ENCODE results near the gene TRIM67. TPM values are rescaled to one million over a fixed set of nuclear protein-coding genes. Genes with fewer than 3 reads are reported as not detected.
A peak's percentile ranks its signal among the peaks of the same experiment; 100 is the strongest.

The TRIM67 gene
- total RNA-seq, 1 experiment from 2014 or later = not detected

DNA sequence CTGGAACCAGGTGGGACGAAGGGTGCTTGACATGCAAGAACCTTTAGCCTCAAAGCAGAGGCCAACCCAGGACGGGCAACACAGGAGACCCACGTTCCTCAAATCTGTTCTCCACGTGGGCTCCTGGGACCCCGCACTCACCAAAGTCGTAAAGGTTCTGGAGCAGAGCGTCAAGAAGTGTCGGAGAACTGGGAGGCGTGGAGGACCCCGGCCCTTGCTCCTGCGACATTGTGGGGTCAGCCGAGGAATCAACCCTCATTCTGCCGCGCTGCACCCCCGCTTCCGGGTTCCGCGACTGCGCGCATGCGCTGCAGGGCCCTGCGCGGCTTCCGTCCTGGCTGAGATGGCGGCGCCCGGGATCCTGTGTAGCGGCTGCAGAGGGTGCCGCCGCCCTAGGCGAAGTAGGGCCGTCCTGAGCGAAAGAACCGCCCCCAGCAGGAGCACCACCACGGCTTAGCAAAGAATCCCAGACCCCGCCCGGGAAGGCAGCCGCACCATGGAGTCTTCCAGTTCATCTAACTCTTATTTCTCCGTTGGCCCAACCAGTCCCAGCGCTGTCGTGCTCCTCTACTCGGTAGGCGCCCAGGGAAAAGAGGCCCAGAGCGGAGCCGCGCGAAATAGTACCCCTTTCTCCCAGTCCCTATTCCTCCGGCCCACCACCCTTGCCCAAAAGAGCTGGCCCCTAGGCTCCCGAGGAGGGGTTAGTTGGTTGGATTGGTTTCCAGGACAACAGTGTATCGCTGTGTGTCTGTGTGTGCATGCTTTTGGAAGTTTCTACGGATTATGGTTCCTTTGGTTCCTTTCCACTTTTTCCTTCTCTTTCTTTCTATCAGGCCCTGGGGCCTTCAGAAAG, 79.3 kb downstream of the TRIM67 start, which contains the start of gene GNPAT (continued):
- TF ChIP-seq, protein P1, sequence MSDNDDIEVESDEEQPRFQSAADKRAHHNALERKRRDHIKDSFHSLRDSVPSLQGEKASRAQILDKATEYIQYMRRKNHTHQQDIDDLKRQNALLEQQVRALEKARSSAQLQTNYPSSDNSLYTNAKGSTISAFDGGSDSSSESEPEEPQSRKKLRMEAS (CRISPR knock-in tag; IDR thresholded peaks at IDR 0.05) = peak; percentile 62
- TF ChIP-seq ZNF281 (CRISPR knock-in tag; IDR thresholded peaks at IDR 0.05) = no peak
- no peak for TF ChIP-seq USF2 (CRISPR knock-in tag; IDR thresholded peaks at IDR 0.05)
- 0 out of 2 replicates have a peak, but pooled peaks have one; percentile 79 for TF ChIP-seq SMAD3 (CRISPR knock-in tag; IDR thresholded peaks at IDR 0.05; ENCODE audit: borderline replicate concordance)
- no peak for TF ChIP-seq ZBTB21 (CRISPR knock-in tag; IDR thresholded peaks at IDR 0.05; ENCODE audit: borderline replicate concordance)
- TF ChIP-seq, protein P2, sequence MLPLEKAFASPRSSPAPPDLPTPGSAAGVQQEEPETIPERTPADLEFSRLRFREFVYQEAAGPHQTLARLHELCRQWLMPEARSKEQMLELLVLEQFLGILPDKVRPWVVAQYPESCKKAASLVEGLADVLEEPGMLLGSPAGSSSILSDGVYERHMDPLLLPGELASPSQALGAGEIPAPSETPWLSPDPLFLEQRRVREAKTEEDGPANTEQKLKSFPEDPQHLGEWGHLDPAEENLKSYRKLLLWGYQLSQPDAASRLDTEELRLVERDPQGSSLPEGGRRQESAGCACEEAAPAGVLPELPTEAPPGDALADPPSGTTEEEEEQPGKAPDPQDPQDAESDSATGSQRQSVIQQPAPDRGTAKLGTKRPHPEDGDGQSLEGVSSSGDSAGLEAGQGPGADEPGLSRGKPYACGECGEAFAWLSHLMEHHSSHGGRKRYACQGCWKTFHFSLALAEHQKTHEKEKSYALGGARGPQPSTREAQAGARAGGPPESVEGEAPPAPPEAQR (CRISPR knock-in tag; IDR thresholded peaks at IDR 0.05) = no peak
- no peak for TF ChIP-seq ATF3 (CRISPR knock-in tag; conservative IDR thresholded peaks at IDR 0.05)
- TF ChIP-seq CDX4 (CRISPR knock-in tag; IDR thresholded peaks at IDR 0.05; ENCODE audit: borderline replicate concordance) = no peak
- peak; percentile 49; the same call in 1 of the 2 replicates for TF ChIP-seq NFE2L1 (CRISPR knock-in tag; IDR thresholded peaks at IDR 0.05)
- TF ChIP-seq TEAD4 (CRISPR knock-in tag; IDR thresholded peaks at IDR 0.05) = no peak
- TF ChIP-seq, protein P3, sequence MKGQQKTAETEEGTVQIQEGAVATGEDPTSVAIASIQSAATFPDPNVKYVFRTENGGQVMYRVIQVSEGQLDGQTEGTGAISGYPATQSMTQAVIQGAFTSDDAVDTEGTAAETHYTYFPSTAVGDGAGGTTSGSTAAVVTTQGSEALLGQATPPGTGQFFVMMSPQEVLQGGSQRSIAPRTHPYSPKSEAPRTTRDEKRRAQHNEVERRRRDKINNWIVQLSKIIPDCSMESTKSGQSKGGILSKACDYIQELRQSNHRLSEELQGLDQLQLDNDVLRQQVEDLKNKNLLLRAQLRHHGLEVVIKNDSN (CRISPR knock-in tag; IDR thresholded peaks at IDR 0.05) = no peak
- TF ChIP-seq CBFB (CRISPR knock-in tag; IDR thresholded peaks at IDR 0.05; ENCODE audit: low read depth) = no peak
- TF ChIP-seq ZNF671 (CRISPR knock-in tag; IDR thresholded peaks at IDR 0.05) = no peak
- no peak for TF ChIP-seq NFATC4 (CRISPR knock-in tag; IDR thresholded peaks at IDR 0.05)
- TF ChIP-seq ZNF423 (CRISPR knock-in tag; IDR thresholded peaks at IDR 0.05) = no peak
- no peak; the same call in 1 of the 2 replicates for TF ChIP-seq FOXP1 (CRISPR knock-in tag; IDR thresholded peaks at IDR 0.05; ENCODE audit: borderline replicate concordance)
- TF ChIP-seq GRHL2 (CRISPR knock-in tag; IDR thresholded peaks at IDR 0.05; ENCODE audit: insufficient replicate concordance, severe bottlenecking) = no peak
- TF ChIP-seq NFYB (CRISPR knock-in tag; conservative IDR thresholded peaks at IDR 0.05; ENCODE audit: low read depth) = no peak

DNA sequence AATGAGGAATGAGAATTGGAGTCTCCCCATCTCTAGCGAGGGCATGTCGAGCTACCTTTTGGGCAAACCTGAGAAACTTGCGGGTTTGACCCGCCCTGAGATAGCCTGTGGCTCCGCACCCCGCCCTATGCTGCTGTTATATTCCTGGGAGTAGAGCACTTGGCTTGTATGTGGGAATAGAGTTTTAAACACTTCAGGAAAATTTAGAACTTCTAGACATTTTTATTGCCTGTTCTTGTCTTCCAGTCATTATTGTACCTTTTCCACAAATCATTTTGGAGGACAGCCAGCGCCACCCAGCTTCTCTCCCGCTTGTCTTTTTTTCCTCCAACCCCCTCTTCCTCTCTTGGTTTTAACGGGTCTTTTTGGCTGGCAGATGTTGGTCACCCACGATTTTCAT, 79.9 kb downstream of the TRIM67 start:
- Mint-ChIP-seq H3K36me3 (peaks cover 9% of the 10 kb centered on the region), H3K4me3 (peak overlapping the region; percentile 96), H3K9me3 (no peaks in the 10 kb centered on the region), H3K4me1 (peaks cover 15% of the 10 kb centered on the region), H3K27ac (peak overlapping the region; percentile 65; the same call in 1 of the 2 replicates), H3K27me3 (ENCODE audit: low read depth) (no peaks in the 10 kb centered on the region)
- peak; percentile 38 for ATAC-seq
- DNase-seq (ENCODE audit: low spot score) = no peak
- POLR2A ChIA-PET = no interaction called here
- CTCF ChIA-PET = interaction anchor here (1.2 kb wide), 2 partner anchors 10 to 96 kb away, joined by 3 read pairs; partner anchors contain the start of genes EXOC8 and SPRTN
- TF ChIP-seq E2F5 (CRISPR knock-in tag; IDR thresholded peaks at IDR 0.05) (no peak), ZNF416 (CRISPR knock-in tag; IDR thresholded peaks at IDR 0.05) (no peak), MXD4 (CRISPR knock-in tag; IDR thresholded peaks at IDR 0.05; ENCODE audit: borderline replicate concordance) (no peak), SOX15 (CRISPR knock-in tag; IDR thresholded peaks at IDR 0.05) (no peak), GTF2I (CRISPR knock-in tag; conservative IDR thresholded peaks at IDR 0.05) (no peak), EMX1 (CRISPR knock-in tag; IDR thresholded peaks at IDR 0.05) (no peak), ATF6 (CRISPR knock-in tag; IDR thresholded peaks at IDR 0.05) (no peak), USF2 (CRISPR knock-in tag; IDR thresholded peaks at IDR 0.05) (no peak), CBFB (CRISPR knock-in tag; IDR thresholded peaks at IDR 0.05; ENCODE audit: low read depth) (no peak)
